HG02973 (cell line): ENCODE measurements around the gene TBX4.

Source experiments
- ATAC-seq: cut with Tn5 transposase; IDR thresholded peaks from one replicate; pipeline ENCODE4 v1.9.1; 2021; ENCODE audit warnings: moderate library complexity; ENCODE audit not compliant: unreplicated experiment

Gene TBX4

GRCh38 chr17:61464130-61464842, 12.1 kb downstream of the TBX4 start:
- no peak for ATAC-seq

- no peak for ATAC-seq
Observed at GRCh38 chr17:61464843-61465180, 12.6 kb downstream of the TBX4 start.

GRCh38 chr17:61465550-61466237, 13.5 kb downstream of the TBX4 start:
- ATAC-seq: no peak

- no peak for ATAC-seq
Observed at GRCh38 chr17:61466246-61466645, 14.0 kb downstream of the TBX4 start.

- ATAC-seq: no peak
Observed at GRCh38 chr17:61467416-61468262, 15.4 kb downstream of the TBX4 start.

GRCh38 chr17:61468263-61468907, 16.2 kb downstream of the TBX4 start:
- no peak for ATAC-seq

- no peak for ATAC-seq
Observed at GRCh38 chr17:61469474-61469873, 17.3 kb downstream of the TBX4 start.

GRCh38 chr17:61469949-61470348, 17.7 kb downstream of the TBX4 start:
- ATAC-seq: no peak

- no peak for ATAC-seq
Observed at GRCh38 chr17:61470530-61471136, 18.4 kb downstream of the TBX4 start.

GRCh38 chr17:61474235-61474927, 22.2 kb downstream of the TBX4 start:
- no peak for ATAC-seq

- ATAC-seq: no peak
Observed at GRCh38 chr17:61474934-61475333, 22.7 kb downstream of the TBX4 start.

GRCh38 chr17:61475726-61476125, 23.5 kb downstream of the TBX4 start:
- ATAC-seq: no peak

GRCh38 chr17:61476476-61477203, 24.4 kb downstream of the TBX4 start:
- no peak for ATAC-seq

GRCh38 chr17:61477204-61477834, 25.1 kb downstream of the TBX4 start:
- ATAC-seq: no peak

GRCh38 chr17:61478026-61478789, 26.0 kb downstream of the TBX4 start:
- ATAC-seq: no peak

- no peak for ATAC-seq
Observed at GRCh38 chr17:61478790-61479492, 26.7 kb downstream of the TBX4 start.

GRCh38 chr17:61479493-61480413, 27.5 kb downstream of the TBX4 start:
- no peak for ATAC-seq
